T follicular helper cell (primary cell): ENCODE data around the gene CAP1.
A peak's percentile ranks its signal among the peaks of the same experiment; 100 is the strongest.
"Not testable (repeated sequence)": the region's sequence is repeated elsewhere in the genome, so short reads cannot be mapped to it uniquely, and the experiment has no call there.

Experiments used
- DNase-seq: peaks from one replicate; pipeline ENCODE4 v3.0.0-alpha.2; 2020; ENCODE audit warnings: low read depth
- total RNA-seq, 2 experiments: gene quantifications; one replicate each; lab custom pipeline; 2026; lab: John Stamatoyannopoulos, UW

Gene CAP1
- total RNA-seq = 474 to 592 reads per million in 2 experiments

- DNase-seq = peak; percentile 100
Measured at GRCh38 chr1:40040511-40041465, at the start of gene CAP1. Gene CAP1 (plus strand): TSS chr1:40040729. CDS start chr1:40059347, 18,618 bp downstream.

GRCh38 chr1:39992234-39992633, 48.3 kb upstream of the CAP1 start:
- DNase-seq = no peak

GRCh38 chr1:39992888-39993287, 47.6 kb upstream of the CAP1 start:
- DNase-seq = no peak

GRCh38 chr1:39995973-39996393, 44.5 kb upstream of the CAP1 start:
- DNase-seq = no peak

GRCh38 chr1:39996396-39997004, 44.0 kb upstream of the CAP1 start:
- no peak for DNase-seq

GRCh38 chr1:40001456-40001855, 39.1 kb upstream of the CAP1 start:
- DNase-seq = no peak

GRCh38 chr1:40003156-40004093, 37.1 kb upstream of the CAP1 start:
- no peak for DNase-seq

GRCh38 chr1:40004857-40005256, 35.7 kb upstream of the CAP1 start:
- DNase-seq = no peak

- not testable (repeated sequence) for DNase-seq
Measured at GRCh38 chr1:40007481-40008034, 33.0 kb upstream of the CAP1 start.

- DNase-seq = no peak
Measured at GRCh38 chr1:40011198-40011597, 29.3 kb upstream of the CAP1 start.

- no peak for DNase-seq
Measured at GRCh38 chr1:40014253-40014706, 26.2 kb upstream of the CAP1 start.

- no peak for DNase-seq
Measured at GRCh38 chr1:40014812-40015594, 25.5 kb upstream of the CAP1 start.

- DNase-seq = no peak
Measured at GRCh38 chr1:40017951-40018575, 22.5 kb upstream of the CAP1 start.

GRCh38 chr1:40020447-40021085, 20.0 kb upstream of the CAP1 start:
- DNase-seq = no peak

- no peak for DNase-seq
Measured at GRCh38 chr1:40023379-40023944, 17.1 kb upstream of the CAP1 start.

GRCh38 chr1:40024671-40025070, 15.9 kb upstream of the CAP1 start:
- no peak for DNase-seq

GRCh38 chr1:40027647-40028046, 12.9 kb upstream of the CAP1 start:
- DNase-seq = no peak

- no peak for DNase-seq
Measured at GRCh38 chr1:40029608-40030007, 10.9 kb upstream of the CAP1 start.

- no peak for DNase-seq
Measured at GRCh38 chr1:40030528-40031135, 9.9 kb upstream of the CAP1 start.
